K562 (cell line): ENCODE data around the gene SBNO1. TPM values are rescaled to one million over a fixed set of nuclear protein-coding genes. Genes with fewer than 3 reads are reported as not detected.

Experiments used
- ATAC-seq: fragments of 200-7000 bp; cut with Tn5 transposase; 3 replicates; pipeline ENCODE4 v1.9.1; 2020; ENCODE audit warnings: moderate library complexity
- BruUV-seq: library from RNA; stranded (reverse); fragments of 400-500 nt; replicated peaks from 2 replicates; lab custom pipeline; 2021; lab: Mats Ljungman, UMichigan
- CTCF ChIA-PET: fragments of 300-600 bp; formaldehyde crosslinking; extraction: SDS; loops from one replicate; lab custom pipeline; 2021; ENCODE audit warnings: low intra/inter-chr PET ratio; lab: Yijun Ruan, JAX
- POLR2A ChIA-PET: fragments of 300-600, 350-650 bp; sonication (Branson Sonifier 250); formaldehyde crosslinking; extraction: SDS; loops from one replicate; lab custom pipeline; 2021; ENCODE audit warnings: antibody characterized with exemption, inconsistent platforms; lab: Yijun Ruan, JAX
- DNase-seq, 4 experiments: peaks; one replicate each; pipeline versions ENCODE4 v3.0.0 to v3.0.0-alpha.2; 2011 to 2018; ENCODE audit warnings: low spot score in 3 of 4, mixed read lengths in 3 of 4; ENCODE audit errors: extremely low read depth in 1 of 4
- FAIRE-seq: peaks from 2 replicates; lab custom pipeline; 2011; peaks lifted over from hg19 to GRCh38; lab: Jason Lieb, UNC
- H2AFZ ChIP-seq: 2 replicates; pipeline ENCODE4 v1.6.0; 2011; ENCODE audit warnings: low read depth, low read length, control low read depth, inconsistent platforms
- H3K27ac ChIP-seq: fragments of 200-600 bp; 3 replicates; pipeline ENCODE4 v1.8.0; 2011; ENCODE audit warnings: low read depth, mild to moderate bottlenecking, control low read depth, inconsistent platforms, low read length, moderate library complexity, mixed read lengths; ENCODE audit errors: extremely low read depth
- H3K27me3 ChIP-seq, 2 experiments: fragments of 300-600 bp in 1 of 2; 2 replicates in 1 of 2; 3 replicates in 1 of 2; pipeline versions ENCODE4 v1.6.0 to v1.8.0; 2011; ENCODE audit warnings: inconsistent platforms in 2 of 2, low read length in 2 of 2, mild to moderate bottlenecking in 1 of 2, mixed read lengths in 1 of 2, moderate library complexity in 1 of 2; ENCODE audit not compliant: control insufficient read depth in 2 of 2, insufficient read depth in 2 of 2
- H3K36me3 ChIP-seq: fragments of 300-600 bp; 3 replicates; pipeline ENCODE4 v1.8.0; 2011; ENCODE audit warnings: mild to moderate bottlenecking, low read length, inconsistent platforms; ENCODE audit not compliant: control insufficient read depth, insufficient read depth
- H3K4me1 ChIP-seq, 2 experiments: fragments of 200-600 bp in 1 of 2; replicated peaks in 1 of 2; 2 replicates in 1 of 2; 3 replicates in 1 of 2; pipeline versions ENCODE4 v1.5.1 to v1.8.0; 2011; ENCODE audit warnings: inconsistent platforms in 2 of 2, low read length in 2 of 2, mild to moderate bottlenecking in 1 of 2, mixed read lengths in 1 of 2, moderate library complexity in 1 of 2; ENCODE audit not compliant: control insufficient read depth in 2 of 2, insufficient read depth in 2 of 2
- H3K4me2 ChIP-seq: 2 replicates; pipeline ENCODE4 v1.6.1; 2011; ENCODE audit warnings: low read length, control low read depth, inconsistent platforms, mixed read lengths; ENCODE audit not compliant: insufficient read depth
- H3K4me3 ChIP-seq: fragments of 200-600 bp; sonication (generic), shearing (Covaris generic); 2 replicates; pipeline ENCODE4 v1.5.1; 2016; ENCODE audit warnings: control low read depth, inconsistent platforms
- H3K79me2 ChIP-seq: fragments of 200-600 bp; 3 replicates; pipeline ENCODE4 v1.8.0; 2011; ENCODE audit warnings: low read length, inconsistent platforms; ENCODE audit not compliant: control insufficient read depth, insufficient read depth
- H3K9ac ChIP-seq, 2 experiments: 2 replicates each; pipeline versions ENCODE4 v1.6.0 to v1.6.1; 2011; ENCODE audit warnings: low read depth in 2 of 2, low read length in 2 of 2, control low read depth in 1 of 2, inconsistent platforms in 1 of 2, mild to moderate bottlenecking in 1 of 2, mixed read lengths in 1 of 2; ENCODE audit not compliant: insufficient read depth in 1 of 2
- H3K9me1 ChIP-seq: one replicate; pipeline ENCODE4 v1.6.0; 2011; ENCODE audit warnings: inconsistent platforms, mild to moderate bottlenecking, low read length, moderate library complexity; ENCODE audit not compliant: control insufficient read depth, insufficient read depth
- H3K9me3 ChIP-seq: replicated peaks from 2 replicates; pipeline ENCODE4 v1.5.1; 2011; ENCODE audit warnings: low read depth, low read length, inconsistent platforms; ENCODE audit not compliant: control insufficient read depth, insufficient read depth
- H4K20me1 ChIP-seq: replicated peaks from 2 replicates; pipeline ENCODE4 v1.6.1; 2011; ENCODE audit warnings: low read length, inconsistent platforms, mixed read lengths; ENCODE audit not compliant: control insufficient read depth, insufficient read depth
- BCL6 ChIP-seq: fragments of 250-450 bp; sonication (Bioruptor Pico); IDR thresholded peaks from 2 replicates; pipeline ENCODE4 v1.4.0; 2020
- CHCHD3 ChIP-seq: fragments of 250-450 bp; sonication (Bioruptor Pico); IDR thresholded peaks from 2 replicates; pipeline ENCODE4 v2.1.2; 2022; ENCODE audit warnings: mild to moderate bottlenecking
- CSDE1 ChIP-seq, 2 experiments: fragments of 450-650 bp; IDR thresholded peaks; 2 replicates each; pipeline ENCODE4 v1.6.1; 2016; ENCODE audit warnings: mild to moderate bottlenecking in 1 of 2
- FOXA1 ChIP-seq: fragments of 450-650 bp; IDR thresholded peaks from 2 replicates; pipeline ENCODE4 v1.6.1; 2016; ENCODE audit warnings: mild to moderate bottlenecking, borderline replicate concordance
- IFI16 ChIP-seq: fragments of 250-450 bp; sonication (Bioruptor Pico); IDR thresholded peaks from 2 replicates; pipeline ENCODE4 v2.1.2; 2022; ENCODE audit warnings: mild to moderate bottlenecking, inconsistent platforms
- MEF2D ChIP-seq: conservative IDR thresholded peaks from 2 replicates; pipeline ENCODE4 v1.6.1; 2016; ENCODE audit warnings: low read depth, missing genetic modification characterization, missing compliant biosample characterization
- MTA2 ChIP-seq: fragments of 450-650 bp; IDR thresholded peaks from 2 replicates; pipeline ENCODE4 v1.6.1; 2016; ENCODE audit warnings: low read depth
- NFIC ChIP-seq: fragments of 450-650 bp; IDR thresholded peaks from 2 replicates; pipeline ENCODE4 v1.6.1; 2017; ENCODE audit warnings: mild to moderate bottlenecking, inconsistent platforms
- POLR2A ChIP-seq: fragments of 450-650 bp; conservative IDR thresholded peaks from 2 replicates; pipeline ENCODE4 v1.6.1; 2016
- SAFB2 ChIP-seq: fragments of 200-400 bp; formaldehyde crosslinking; IDR thresholded peaks from 2 replicates; pipeline ENCODE4 v1.6.1; 2018; ENCODE audit warnings: borderline replicate concordance, low read length, low read depth, moderate library complexity; ENCODE audit not compliant: severe bottlenecking
- SIN3B ChIP-seq: fragments of 450-650 bp; IDR thresholded peaks from 2 replicates; pipeline ENCODE4 v1.6.1; 2017; ENCODE audit warnings: low read depth, mild to moderate bottlenecking, moderate library complexity
- ZC3H11A ChIP-seq: IDR thresholded peaks from 2 replicates; pipeline ENCODE4 v1.6.1; 2012; ENCODE audit warnings: low read depth, low read length, improper control_type of control experiment
- ZNF143 ChIP-seq: sonication (generic); formaldehyde crosslinking; IDR thresholded peaks from 2 replicates; pipeline ENCODE4 v1.9.0; 2022; ENCODE audit warnings: mild to moderate bottlenecking, missing genetic modification reagents
- ZNF232 ChIP-seq: sonication (generic); formaldehyde crosslinking; IDR thresholded peaks from 2 replicates; pipeline ENCODE4 v1.8.0; 2022; ENCODE audit warnings: mild to moderate bottlenecking, missing genetic modification reagents
- ZNF324 ChIP-seq: fragments of 250-450 bp; sonication (Bioruptor Pico); IDR thresholded peaks from 2 replicates; pipeline ENCODE4 v1.4.0; 2020; ENCODE audit warnings: mild to moderate bottlenecking
- ZNF583 ChIP-seq: fragments of 250-450 bp; sonication (Bioruptor Pico); IDR thresholded peaks from 2 replicates; pipeline ENCODE4 v1.4.0; 2020
- ZNF699 ChIP-seq: fragments of 250-450 bp; sonication (Bioruptor Pico); IDR thresholded peaks from 2 replicates; pipeline ENCODE4 v1.8.0; 2021; ENCODE audit warnings: mild to moderate bottlenecking, moderate library complexity; ENCODE audit not compliant: insufficient replicate concordance
- ZNF785 ChIP-seq: fragments of 250-450 bp; sonication (Bioruptor Pico); IDR thresholded peaks from 2 replicates; pipeline ENCODE4 v1.4.0; 2020; ENCODE audit warnings: mild to moderate bottlenecking
- WGBS: fragments of 100-300 bp; shearing (Covaris generic); methylation state at CpG from one replicate; pipeline ENCODE4 v1.1.6; 2016; ENCODE audit warnings: low coverage, mixed read lengths; ENCODE audit not compliant: insufficient coverage; ENCODE audit errors: missing lambda C conversion rate; 5-methylcytosine and 5-hydroxymethylcytosine counted together
- in situ Hi-C: fragments of 300-500 bp; cut with MboI; formaldehyde crosslinking; loops from 4 replicates; pipeline ENCODE4 v1.15.0; 2018; ENCODE audit warnings: inconsistent platforms, mixed read lengths
- intact Hi-C: fragments of 100-400 bp; cut with micrococcal nuclease; formaldehyde crosslinking; loops from 2 replicates; pipeline ENCODE4 v1.14.2; 2022
- polyA plus RNA-seq, 8 experiments: library from polyadenylated mRNA; depleted of rRNA in 4 of 8; stranded (reverse) in 5 of 8; unstranded in 3 of 8; fragments of >200 nt; fragmentation: Nextera tagmentation in 2 of 8; fragmentation: Illumina TruSeq in 1 of 8; extraction: Ambion mirVana in 2 of 8; extraction: Trizol in 1 of 8; gene quantifications; 2 replicates each; pipeline versions ENCODE4 v1.2.1 to v1.2.3, GENCODE V29; 2011 to 2014; ENCODE audit warnings: inconsistent platforms in 1 of 8, missing spikeins in 1 of 8
- total RNA-seq, 7 experiments: library from RNA; depleted of rRNA in 6 of 7; stranded (reverse); fragments of >200 nt in 6 of 7; fragmentation: Illumina TruSeq in 2 of 7; extraction: Trizol in 2 of 7; gene quantifications; 2 replicates each; pipeline versions ENCODE4 v1.2.1 to v1.2.3, GENCODE V29; 2011 to 2021; ENCODE audit warnings: low replicate concordance in 1 of 7

Gene SBNO1
- total and polyA plus RNA-seq, 9 of the 15 experiments (the other 6 are each of a cell fraction or from before 2014, with no cell fraction given), result 14.9 to 77.1 (median 35.9) TPM

DNA sequence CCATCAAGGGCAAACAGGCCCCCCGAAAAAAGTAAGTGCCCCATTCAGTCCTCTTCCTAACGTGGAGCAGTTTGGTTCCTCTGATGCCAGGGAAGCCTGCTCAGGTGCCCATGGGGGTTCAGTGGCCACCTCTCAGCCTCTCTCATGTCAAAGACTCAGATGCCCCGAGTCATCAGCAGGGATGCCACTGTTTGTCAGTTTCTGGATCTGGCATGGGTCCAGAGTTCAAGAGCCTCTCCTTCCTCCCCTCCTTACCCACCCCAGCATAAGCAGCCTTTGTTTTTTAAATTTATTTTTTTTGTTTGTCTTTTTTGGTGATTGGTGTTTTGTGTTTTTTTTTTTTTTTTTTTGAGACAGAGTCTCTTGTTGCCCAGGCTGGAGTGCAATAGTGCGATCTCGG is 30.6 kb upstream of the SBNO1 start:
- peak; percentile 64 for TF ChIP-seq NFIC
- TF ChIP-seq CHCHD3 (CRISPR knock-in tag), result no peak
- 0 out of 2 replicates have a peak, but pooled peaks have one; percentile 22 for TF ChIP-seq POLR2A
- Histone ChIP-seq H3K4me3 (no peak overlapping the region), H3K9me3 (no peaks in the 10 kb centered on the region), H3K36me3 (peaks cover 92% of the 10 kb centered on the region), H3K9me1 (peaks cover 12% of the 10 kb centered on the region), H3K79me2 (peaks cover 93% of the 10 kb centered on the region), H3K27me3 (no peaks in the 10 kb centered on the region), H3K4me1 (peaks cover 7 to 15% of the 10 kb centered on the region in 2 experiments; a peak in 4 of 5 replicates), H4K20me1 (peaks cover 38% of the 10 kb centered on the region), H3K27ac (no peak overlapping the region), H3K9ac (no peak overlapping the region), H2AFZ (no peak overlapping the region), H3K4me2 (no peak overlapping the region)
- no peak for FAIRE-seq
- intact Hi-C loops (no loop called here), in situ Hi-C loops (loop anchor here (25.0 kb wide), 1 partner anchor 1558 kb away; no protein-coding TSS in a partner anchor)
- ChIA-PET CTCF (no interaction called here), POLR2A (interaction anchor here (1.0 to 1.5 kb wide), 3 partner anchors 8 to 14 kb away, joined by 3 to 4 read pairs (median 3); partner anchors contain the start of gene KMT5A)
- BruUV-seq, result no TSS peak
- no peak for DNase-seq
- 95% methylated on average over 5 of the region's 5 CpGs for WGBS
- ATAC-seq, result no peak

DNA sequence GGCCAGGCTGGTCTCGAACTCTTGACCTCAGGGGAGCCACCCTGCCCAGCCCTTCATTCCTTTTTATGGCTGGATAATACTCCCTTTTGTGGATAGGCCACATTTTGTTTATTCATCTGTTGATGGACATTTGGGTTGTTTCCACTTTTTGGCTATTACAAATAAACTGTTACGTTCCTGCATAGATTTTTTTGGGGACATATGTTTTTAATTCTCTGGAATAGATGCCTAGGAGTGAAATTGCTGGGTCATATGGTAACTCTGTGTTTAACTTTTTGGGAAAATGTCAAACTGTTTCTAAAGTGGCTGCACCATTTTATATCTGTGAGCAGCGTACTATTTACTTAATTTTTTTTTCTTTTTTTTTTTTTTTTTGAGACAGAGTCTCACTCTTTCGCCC is 29.1 kb upstream of the SBNO1 start:
- no peak overlapping the region for H3K9ac ChIP-seq
- ChIA-PET POLR2A (interaction anchor here (0.7 to 1.5 kb wide), 4 partner anchors 10 to 29 kb away, joined by 3 to 5 read pairs (median 4); partner anchors contain the start of gene KMT5A), CTCF (no interaction called here)
- no peak overlapping the region for H3K27ac ChIP-seq
- WGBS, result 100% methylated on average over 3 of the region's 4 CpGs
- H3K4me2 ChIP-seq, result no peak overlapping the region
- H3K4me3 ChIP-seq, result no peak overlapping the region
- peaks cover 34% of the 10 kb centered on the region for H4K20me1 ChIP-seq
- FAIRE-seq, result no peak
- DNase-seq, result no peak
- no peak overlapping the region for H2AFZ ChIP-seq
- peaks cover 86% of the 10 kb centered on the region for H3K36me3 ChIP-seq
- peaks cover 92% of the 10 kb centered on the region for H3K79me2 ChIP-seq
- H3K27me3 ChIP-seq, result no peaks in the 10 kb centered on the region
- no peak for ATAC-seq
- intact Hi-C loops (no loop called here), in situ Hi-C loops (loop anchor here (25.0 kb wide), 1 partner anchor 1556 kb away; no protein-coding TSS in a partner anchor)
- no TSS peak for BruUV-seq
- no peaks in the 10 kb centered on the region for H3K9me3 ChIP-seq
- H3K9me1 ChIP-seq, result peaks cover 10% of the 10 kb centered on the region
- H3K4me1 ChIP-seq, result peaks cover 11 to 20% of the 10 kb centered on the region in 2 experiments; a peak in 4 of 5 replicates
- TF ChIP-seq ZNF785 (CRISPR knock-in tag), result no peak
- TF ChIP-seq MTA2, result no peak
- TF ChIP-seq ZNF143 (CRISPR knock-in tag), result no peak
- TF ChIP-seq ZNF583 (CRISPR knock-in tag), result no peak
- no peak for TF ChIP-seq IFI16 (CRISPR knock-in tag)
- TF ChIP-seq ZNF232, result no peak
- no peak for TF ChIP-seq BCL6 (CRISPR knock-in tag)
- no peak for TF ChIP-seq ZNF324 (CRISPR knock-in tag)
- no peak for TF ChIP-seq ZNF699 (CRISPR knock-in tag)
- no peak for TF ChIP-seq MEF2D (tag)
- no peak for TF ChIP-seq SAFB2
- TF ChIP-seq SIN3B, result no peak
- TF ChIP-seq FOXA1, result no peak
- TF ChIP-seq NFIC, result no peak
- no peak for TF ChIP-seq CSDE1 (IDR thresholded peaks at IDR 0.05)
- TF ChIP-seq ZC3H11A, result no peak
